Retina (tissue), 1 donor: ENCODE measurements around the gene RIMS4.

ENCODE experiments used
- DNase-seq: peaks from one replicate; pipeline ENCODE4 v3.0.0-alpha.2; 2016

The RIMS4 gene

GRCh38 chr20:44716309-44717106, 93.8 kb downstream of the RIMS4 start:
- DNase-seq: no peak

- no peak for DNase-seq
Measured at GRCh38 chr20:44715499-44716308, 94.6 kb downstream of the RIMS4 start.

GRCh38 chr20:44714701-44715498, 95.4 kb downstream of the RIMS4 start, which contains the start of gene CCN5:
Gene CCN5, plus strand, starts transcription at chr20:44715369. Its CDS starts 22 bp downstream, at chr20:44715391.
- DNase-seq: no peak

- no peak for DNase-seq
Measured at GRCh38 chr20:44714102-44714700, 96.1 kb downstream of the RIMS4 start.

- DNase-seq: no peak
Measured at GRCh38 chr20:44711237-44711636, 99.1 kb downstream of the RIMS4 start.

GRCh38 chr20:44709797-44710196, 100.5 kb downstream of the RIMS4 start:
- no peak for DNase-seq

GRCh38 chr20:44709380-44709779, 101.0 kb downstream of the RIMS4 start:
- DNase-seq: no peak

GRCh38 chr20:44707018-44707579, 103.2 kb downstream of the RIMS4 start:
- DNase-seq: no peak

- DNase-seq: peak; percentile 53
Measured at GRCh38 chr20:44706301-44707017, 103.9 kb downstream of the RIMS4 start.

- no peak for DNase-seq
Measured at GRCh38 chr20:44705364-44706094, 104.8 kb downstream of the RIMS4 start.

GRCh38 chr20:44704551-44704971, 105.8 kb downstream of the RIMS4 start:
- DNase-seq: no peak

GRCh38 chr20:44703956-44704488, 106.3 kb downstream of the RIMS4 start:
- DNase-seq: no peak

GRCh38 chr20:44703183-44703925, 107.0 kb downstream of the RIMS4 start:
- no peak for DNase-seq

- DNase-seq: no peak
Measured at GRCh38 chr20:44702776-44703175, 107.6 kb downstream of the RIMS4 start.

GRCh38 chr20:44701858-44702256, 108.5 kb downstream of the RIMS4 start:
- DNase-seq: no peak
